HCT116 (cell line): Measurements from ENCODE around the gene BUB3. TPM values are rescaled to one million over a fixed set of nuclear protein-coding genes. Genes with fewer than 3 reads are reported as not detected.

Experiments used
- ATAC-seq: fragments of 200-7000 bp; cut with Tn5 transposase; 2 replicates; pipeline ENCODE4 v1.9.1; 2020; ENCODE audit warnings: mild to moderate bottlenecking, moderate library complexity
- BruUV-seq: library from RNA; stranded (reverse); fragments of 400-500 nt; replicated peaks from 2 replicates; lab custom pipeline; 2021; lab: Mats Ljungman, UMichigan
- CTCF ChIA-PET: fragments of 300-600 bp; sonication (Branson Sonifier 250); formaldehyde crosslinking; loops from one replicate; lab custom pipeline; 2021; ENCODE audit warnings: antibody characterized with exemption; lab: Charles Lee
- POLR2A ChIA-PET: fragments of 300-600, 350-600 bp; sonication (Branson Sonifier 250); formaldehyde crosslinking; loops from one replicate; lab custom pipeline; 2021; ENCODE audit warnings: antibody characterized with exemption; lab: Charles Lee
- RAD21 ChIA-PET, 2 experiments: fragments of 300-600 bp; sonication (Branson Sonifier 250); formaldehyde crosslinking; loops; one replicate each; lab custom pipeline; 2023; ENCODE audit warnings: low total read pairs in 2 of 2; ENCODE audit not compliant: uncharacterized antibody in 2 of 2, unreplicated experiment in 2 of 2, low non-redundant PET in 1 of 2; lab: Charles Lee
- DNase-seq: peaks from one replicate; pipeline ENCODE4 v3.0.0-alpha.2; 2010; ENCODE audit warnings: low read depth, low spot score
- H2AFZ ChIP-seq: fragments of 200-600 bp; shearing (Covaris generic), sonication (generic); 2 replicates; pipeline ENCODE4 v1.6.1; 2017; ENCODE audit warnings: low read depth, mixed run types, mixed read lengths, antibody characterized with exemption, low read length; ENCODE audit not compliant: poor library complexity, severe bottlenecking
- H3K27ac ChIP-seq: 2 replicates; pipeline ENCODE4 v1.5.1; 2012; ENCODE audit warnings: low read depth, low read length
- H3K27me3 ChIP-seq: fragments of 200-600 bp; sonication (generic); 2 replicates; pipeline ENCODE4 v1.6.1; 2016; ENCODE audit warnings: mixed run types, low read length, mixed read lengths; ENCODE audit not compliant: insufficient read depth
- H3K36me3 ChIP-seq, 2 experiments: fragments of 200-500 bp in 1 of 2; fragments of 200-600 bp in 1 of 2; sonication (Bioruptor generic) in 1 of 2; sonication (generic) in 1 of 2; 2 replicates each; pipeline versions ENCODE4 v1.5.1 to v1.6.1; 2014 to 2016; ENCODE audit warnings: low read length in 2 of 2, inconsistent platforms in 1 of 2, mixed read lengths in 1 of 2, mixed run types in 1 of 2; ENCODE audit not compliant: insufficient read depth in 2 of 2, control insufficient read depth in 1 of 2
- H3K4me1 ChIP-seq, 2 experiments: fragments of 200-600 bp in 1 of 2; sonication (generic) in 1 of 2; 2 replicates each; pipeline versions ENCODE4 v1.5.1 to v1.6.1; 2012 to 2017; ENCODE audit warnings: low read length in 2 of 2, inconsistent platforms in 1 of 2, mild to moderate bottlenecking in 1 of 2, mixed read lengths in 1 of 2, mixed run types in 1 of 2, moderate library complexity in 1 of 2; ENCODE audit not compliant: insufficient read depth in 2 of 2, control insufficient read depth in 1 of 2
- H3K4me2 ChIP-seq: fragments of 200-600 bp; sonication (generic); 2 replicates; pipeline ENCODE4 v1.6.1; 2017; ENCODE audit warnings: mixed run types, low read length, mixed read lengths
- H3K4me3 ChIP-seq, 2 experiments: fragments of 200-600 bp in 1 of 2; sonication (generic) in 1 of 2; replicated peaks in 1 of 2; 2 replicates each; pipeline ENCODE4 v1.5.1; 2011 to 2016; ENCODE audit warnings: low read length in 2 of 2, control low read depth in 1 of 2, low read depth in 1 of 2, mild to moderate bottlenecking in 1 of 2, mixed read lengths in 1 of 2, mixed run types in 1 of 2
- H3K79me2 ChIP-seq: fragments of 200-600 bp; sonication (generic); 2 replicates; pipeline ENCODE4 v1.6.1; 2017; ENCODE audit warnings: mild to moderate bottlenecking, mixed run types, low read length, moderate library complexity, mixed read lengths; ENCODE audit not compliant: insufficient read depth
- H3K9ac ChIP-seq: fragments of 200-600 bp; sonication (generic); 2 replicates; pipeline ENCODE4 v1.6.1; 2016; ENCODE audit warnings: low read length, mixed read lengths
- H3K9me2 ChIP-seq: fragments of 200-600 bp; sonication (generic), shearing (Covaris generic); 2 replicates; pipeline ENCODE4 v1.6.1; 2017; ENCODE audit warnings: mixed run types, mild to moderate bottlenecking, moderate library complexity; ENCODE audit not compliant: insufficient read depth
- H3K9me3 ChIP-seq, 2 experiments: fragments of 200-500 bp in 1 of 2; fragments of 200-600 bp in 1 of 2; sonication (Bioruptor generic) in 1 of 2; sonication (generic) in 1 of 2; 2 replicates each; pipeline ENCODE4 v1.6.1; 2014 to 2017; ENCODE audit warnings: low read length in 2 of 2, mixed read lengths in 2 of 2, inconsistent platforms in 1 of 2, low read depth in 1 of 2, mild to moderate bottlenecking in 1 of 2, mixed run types in 1 of 2, moderate library complexity in 1 of 2; ENCODE audit not compliant: control insufficient read depth in 1 of 2, insufficient read depth in 1 of 2
- H4K20me1 ChIP-seq: fragments of 200-600 bp; sonication (generic), shearing (Covaris generic); 2 replicates; pipeline ENCODE4 v1.6.1; 2017; ENCODE audit warnings: mixed run types, mild to moderate bottlenecking, moderate library complexity; ENCODE audit not compliant: insufficient read depth
- CEBPB ChIP-seq: IDR thresholded peaks from 2 replicates; pipeline ENCODE4 v1.6.1; 2012; ENCODE audit warnings: low read depth
- EGR1 ChIP-seq: IDR thresholded peaks from 2 replicates; pipeline ENCODE4 v1.6.1; 2012; ENCODE audit warnings: low read depth
- FOSL1 ChIP-seq: IDR thresholded peaks from 2 replicates; pipeline ENCODE4 v1.6.1; 2012; ENCODE audit warnings: low read depth
- JUND ChIP-seq: IDR thresholded peaks from 2 replicates; pipeline ENCODE4 v1.6.1; 2012
- POLR2A ChIP-seq: IDR thresholded peaks from 2 replicates; pipeline ENCODE4 v1.7.0; 2011; ENCODE audit warnings: borderline replicate concordance; ENCODE audit not compliant: insufficient read depth, insufficient read length; ENCODE audit errors: extremely low read depth
- RAD21 ChIP-seq: IDR thresholded peaks from 2 replicates; pipeline ENCODE4 v1.6.1; 2012; ENCODE audit warnings: low read depth, mild to moderate bottlenecking
- SP1 ChIP-seq: IDR thresholded peaks from 2 replicates; pipeline ENCODE4 v1.6.1; 2012; ENCODE audit warnings: low read depth
- SRF ChIP-seq: IDR thresholded peaks from 2 replicates; pipeline ENCODE4 v1.6.1; 2012; ENCODE audit warnings: low read depth
- TCF7L2 ChIP-seq: IDR thresholded peaks from 2 replicates; pipeline ENCODE4 v1.7.0; 2011; ENCODE audit warnings: borderline replicate concordance, inconsistent platforms; ENCODE audit not compliant: insufficient read depth, insufficient read length; ENCODE audit errors: extremely low read depth
- ZFX ChIP-seq: fragments of 450-650 bp; IDR thresholded peaks from 2 replicates; pipeline ENCODE4 v1.6.1; 2017
- ZNF274 ChIP-seq: fragments of 200-500 bp; sonication (Bioruptor generic); IDR thresholded peaks from 2 replicates; pipeline ENCODE4 v1.6.1; 2014; ENCODE audit warnings: mild to moderate bottlenecking, low read depth, low read length, inconsistent platforms
- intact Hi-C: fragments of 100-400 bp; cut with micrococcal nuclease; formaldehyde crosslinking; loops from 2 replicates; pipeline ENCODE4 v1.10.0; 2022
- total RNA-seq: library from RNA; stranded (reverse); gene quantifications from one replicate; pipeline ENCODE4 v1.2.1, GENCODE V29; 2021; ENCODE audit not compliant: unreplicated experiment
- TF ChIP-seq, protein P1 (sequence below): IDR thresholded peaks from 2 replicates; pipeline ENCODE4 v1.6.1; 2012
- TF ChIP-seq, protein P2 (sequence below): IDR thresholded peaks from 2 replicates; pipeline ENCODE4 v1.6.1; 2011; ENCODE audit warnings: mild to moderate bottlenecking, low read length, moderate library complexity; ENCODE audit not compliant: insufficient replicate concordance; ENCODE audit errors: extremely low read depth

Gene BUB3
- total RNA-seq, 1 experiment from 2014 or later = 271 TPM

DNA sequence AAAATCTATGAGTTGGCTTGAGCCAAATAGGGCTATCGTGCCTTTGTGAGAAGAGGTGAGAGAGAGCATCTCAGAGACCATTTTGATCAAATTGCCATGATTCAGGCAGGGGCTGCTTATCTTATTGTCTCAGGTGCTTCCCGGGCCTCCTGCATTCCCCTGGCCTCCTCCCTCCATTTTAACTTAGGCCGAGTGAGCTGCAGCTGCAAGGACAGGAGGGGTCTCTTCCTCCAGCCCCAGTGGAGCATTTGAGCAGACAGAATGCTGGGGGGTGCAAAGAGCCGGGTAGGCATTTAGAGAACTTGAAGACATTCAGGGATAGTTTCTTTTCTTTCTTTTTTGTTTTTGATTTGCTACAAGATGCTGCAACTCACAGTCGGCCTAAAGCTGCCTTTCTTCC lies 59.0 kb downstream of the BUB3 start:
- no TSS peak for BruUV-seq
- POLR2A ChIA-PET = no interaction called here
- Histone ChIP-seq H3K9ac (no peak overlapping the region), H3K9me3 (peaks cover 0 to 16% of the 10 kb centered on the region in 2 experiments; a peak in 1 of 4 replicates), H3K4me2 (no peak overlapping the region), H3K27ac (no peak overlapping the region), H3K4me3 (no peak overlapping the region), H3K4me1 (no peaks in the 10 kb centered on the region), H3K36me3 (no peaks in the 10 kb centered on the region), H2AFZ (no peak overlapping the region), H3K27me3 (no peaks in the 10 kb centered on the region), H3K79me2 (no peaks in the 10 kb centered on the region), H3K9me2 (no peaks in the 10 kb centered on the region), H4K20me1 (no peaks in the 10 kb centered on the region)
- TF ChIP-seq, protein P1, sequence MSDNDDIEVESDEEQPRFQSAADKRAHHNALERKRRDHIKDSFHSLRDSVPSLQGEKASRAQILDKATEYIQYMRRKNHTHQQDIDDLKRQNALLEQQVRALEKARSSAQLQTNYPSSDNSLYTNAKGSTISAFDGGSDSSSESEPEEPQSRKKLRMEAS = no peak
- TF ChIP-seq RAD21 (no peak), ZFX (no peak), FOSL1 (no peak), POLR2A (no peak), ZNF274 (no peak), SRF (no peak), SP1 (no peak), TCF7L2 (no peak), CEBPB (no peak), JUND (no peak), EGR1 (no peak)
- TF ChIP-seq, protein P2, sequence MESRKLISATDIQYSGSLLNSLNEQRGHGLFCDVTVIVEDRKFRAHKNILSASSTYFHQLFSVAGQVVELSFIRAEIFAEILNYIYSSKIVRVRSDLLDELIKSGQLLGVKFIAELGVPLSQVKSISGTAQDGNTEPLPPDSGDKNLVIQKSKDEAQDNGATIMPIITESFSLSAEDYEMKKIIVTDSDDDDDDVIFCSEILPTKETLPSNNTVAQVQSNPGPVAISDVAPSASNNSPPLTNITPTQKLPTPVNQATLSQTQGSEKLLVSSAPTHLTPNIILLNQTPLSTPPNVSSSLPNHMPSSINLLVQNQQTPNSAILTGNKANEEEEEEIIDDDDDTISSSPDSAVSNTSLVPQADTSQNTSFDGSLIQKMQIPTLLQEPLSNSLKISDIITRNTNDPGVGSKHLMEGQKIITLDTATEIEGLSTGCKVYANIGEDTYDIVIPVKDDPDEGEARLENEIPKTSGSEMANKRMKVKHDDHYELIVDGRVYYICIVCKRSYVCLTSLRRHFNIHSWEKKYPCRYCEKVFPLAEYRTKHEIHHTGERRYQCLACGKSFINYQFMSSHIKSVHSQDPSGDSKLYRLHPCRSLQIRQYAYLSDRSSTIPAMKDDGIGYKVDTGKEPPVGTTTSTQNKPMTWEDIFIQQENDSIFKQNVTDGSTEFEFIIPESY = no peak
- intact Hi-C loops = no loop called here
- RAD21 ChIA-PET = no interaction called here
- DNase-seq (no peak), ATAC-seq (no peak)
- CTCF ChIA-PET = interaction anchor here (0.7 kb wide), 1 partner anchor 12 kb away, joined by 3 read pairs; no protein-coding TSS in a partner anchor

Other genes starting within 250 kb of the BUB3 start
- not detected for gene FAM24A, start 243.8 kb upstream of the BUB3 start, total RNA-seq
- gene C10orf88, start 200.2 kb upstream of the BUB3 start, total RNA-seq = 16.2 TPM
- gene PSTK, start 174.0 kb upstream of the BUB3 start, total RNA-seq = 4.4 TPM
- 17.1 TPM for gene IKZF5, start 145.6 kb upstream of the BUB3 start, total RNA-seq
- gene ACADSB, start 145.4 kb upstream of the BUB3 start, total RNA-seq = 33.3 TPM
- not detected for gene HMX3, start 18.4 kb upstream of the BUB3 start, total RNA-seq
- not detected for gene HMX2, start 6.3 kb upstream of the BUB3 start, total RNA-seq